OCI-LY1 (cell line): ENCODE data around the gene TSC22D2.
A peak's percentile ranks its signal among the peaks of the same experiment; 100 is the strongest.
"Not testable (repeated sequence)": the region's sequence is repeated elsewhere in the genome, so short reads cannot be mapped to it uniquely, and the experiment has no call there.

Experiments
- H2AFZ ChIP-seq: fragments of 200-600 bp; sonication (generic), shearing (Covaris generic); 2 replicates; pipeline ENCODE4 v1.6.0; 2014; ENCODE audit warnings: antibody characterized with exemption, mild to moderate bottlenecking, low read length
- H3F3A ChIP-seq: fragments of 200-600 bp; sonication (generic), shearing (Covaris generic); 2 replicates; pipeline ENCODE4 v1.6.0; 2014; ENCODE audit warnings: mild to moderate bottlenecking, antibody characterized with exemption, low read length, moderate library complexity; ENCODE audit not compliant: insufficient read depth
- H3K27ac ChIP-seq: fragments of 200-600 bp; sonication (generic); 2 replicates; pipeline ENCODE4 v1.5.1; 2014; ENCODE audit warnings: low read length, mixed run types, mild to moderate bottlenecking, low read depth; ENCODE audit not compliant: poor library complexity, severe bottlenecking
- H3K27me3 ChIP-seq: fragments of 200-600 bp; sonication (generic); 2 replicates; pipeline ENCODE4 v1.6.0; 2014; ENCODE audit warnings: antibody characterized with exemption, mild to moderate bottlenecking, low read length, moderate library complexity; ENCODE audit not compliant: insufficient read depth
- H3K36me3 ChIP-seq: fragments of 200-600 bp; sonication (generic); 2 replicates; pipeline ENCODE4 v1.6.1; 2014; ENCODE audit warnings: mild to moderate bottlenecking, antibody characterized with exemption, low read length, moderate library complexity, mixed read lengths; ENCODE audit not compliant: insufficient read depth
- H3K4me1 ChIP-seq: fragments of 200-600 bp; sonication (generic); 2 replicates; pipeline ENCODE4 v1.5.1; 2014; ENCODE audit warnings: mild to moderate bottlenecking, low read length, moderate library complexity; ENCODE audit not compliant: insufficient read depth, severe bottlenecking
- H3K4me2 ChIP-seq: fragments of 200-600 bp; sonication (generic), shearing (Covaris generic); 2 replicates; pipeline ENCODE4 v1.6.1; 2014; ENCODE audit warnings: low read length
- H3K4me3 ChIP-seq: fragments of 200-600 bp; sonication (generic); 2 replicates; pipeline ENCODE4 v1.5.1; 2014; ENCODE audit warnings: low read length, low read depth, mild to moderate bottlenecking, mixed read lengths; ENCODE audit not compliant: poor library complexity, severe bottlenecking
- H3K79me2 ChIP-seq: fragments of 200-600 bp; shearing (Covaris generic); 2 replicates; pipeline ENCODE4 v1.6.1; 2016; ENCODE audit warnings: mixed run types, low read length, mixed read lengths; ENCODE audit not compliant: insufficient read depth
- H3K9ac ChIP-seq: fragments of 200-600 bp; sonication (generic), shearing (Covaris generic); 2 replicates; pipeline ENCODE4 v1.6.1; 2014; ENCODE audit warnings: mild to moderate bottlenecking, low read length, mixed read lengths
- H3K9me2 ChIP-seq: fragments of 200-600 bp; sonication (generic), shearing (Covaris generic); 2 replicates; pipeline ENCODE4 v1.6.1; 2014; ENCODE audit warnings: low read depth, mild to moderate bottlenecking, low read length, mixed read lengths
- H3K9me3 ChIP-seq: fragments of 200-600 bp; shearing (Covaris generic); 2 replicates; pipeline ENCODE4 v1.6.1; 2014; ENCODE audit warnings: low read length, mixed read lengths
- H4K20me1 ChIP-seq: fragments of 200-600 bp; sonication (generic), shearing (Covaris generic); 2 replicates; pipeline ENCODE4 v1.6.0; 2016; ENCODE audit warnings: mild to moderate bottlenecking, low read length; ENCODE audit not compliant: insufficient read depth
- CTCF ChIP-seq: fragments of 200-600 bp; sonication (generic), shearing (Covaris generic); IDR thresholded peaks from 2 replicates; pipeline ENCODE4 v1.5.1; 2017; ENCODE audit warnings: mild to moderate bottlenecking, antibody characterized with exemption, low read length, moderate library complexity, mixed read lengths
- EZH2 ChIP-seq: fragments of 200-600 bp; sonication (generic), shearing (Covaris generic); IDR thresholded peaks from 2 replicates; pipeline ENCODE4 v1.8.0; 2017; ENCODE audit warnings: borderline replicate concordance, mixed run types, mild to moderate bottlenecking, antibody characterized with exemption, low read length, moderate library complexity, mixed read lengths

Gene TSC22D2

GRCh38 chr3:150495563-150496168 is 87.6 kb downstream of the TSC22D2 start:
- no peaks in the 10 kb centered on the region for H3K79me2 ChIP-seq
- H3K4me3 ChIP-seq: no peak overlapping the region
- no peak overlapping the region for H3K9ac ChIP-seq
- no peaks in the 10 kb centered on the region; the same call in 1 of the 2 replicates for H3K36me3 ChIP-seq
- H3K9me2 ChIP-seq: no peaks in the 10 kb centered on the region
- TF ChIP-seq EZH2 (no peak), CTCF (peak; percentile 94)
- H3K27ac ChIP-seq: no peak overlapping the region
- no peaks in the 10 kb centered on the region for H3K9me3 ChIP-seq
- H3K4me1 ChIP-seq: no peaks in the 10 kb centered on the region
- no peak overlapping the region for H2AFZ ChIP-seq
- no peaks in the 10 kb centered on the region for H3K27me3 ChIP-seq
- H4K20me1 ChIP-seq: no peaks in the 10 kb centered on the region
- no peaks in the 10 kb centered on the region for H3F3A ChIP-seq
- no peak overlapping the region for H3K4me2 ChIP-seq

- Histone ChIP-seq H4K20me1 (no peaks in the 10 kb centered on the region), H2AFZ (no peak overlapping the region)
Observed at GRCh38 chr3:150497956-150498355, 89.9 kb downstream of the TSC22D2 start.

GRCh38 chr3:150500960-150501359 is 92.9 kb downstream of the TSC22D2 start:
- not testable (repeated sequence) for H3F3A ChIP-seq, H3K27ac ChIP-seq, H3K4me2 ChIP-seq, H3K4me3 ChIP-seq, H3K9me2 ChIP-seq, H4K20me1 ChIP-seq, H3K9ac ChIP-seq, H3K9me3 ChIP-seq, H3K36me3 ChIP-seq, H3K4me1 ChIP-seq, H2AFZ ChIP-seq, H3K79me2 ChIP-seq, H3K27me3 ChIP-seq

More at GRCh38 chr3:150497956-150498355, 89.9 kb downstream of the TSC22D2 start:
- no peak overlapping the region for H3K27ac ChIP-seq
- H3K9me3 ChIP-seq: no peaks in the 10 kb centered on the region
- H3K4me3 ChIP-seq: no peak overlapping the region
- H3F3A ChIP-seq: no peaks in the 10 kb centered on the region
- H3K36me3 ChIP-seq: no peaks in the 10 kb centered on the region; the same call in 1 of the 2 replicates
- H3K27me3 ChIP-seq: no peaks in the 10 kb centered on the region
- no peaks in the 10 kb centered on the region for H3K79me2 ChIP-seq
- no peak overlapping the region for H3K4me2 ChIP-seq
- H3K9me2 ChIP-seq: no peaks in the 10 kb centered on the region
- no peak for TF ChIP-seq CTCF
- no peak for TF ChIP-seq EZH2
- H3K4me1 ChIP-seq: no peaks in the 10 kb centered on the region
- no peak overlapping the region for H3K9ac ChIP-seq

GRCh38 chr3:150503402-150504099 is 95.5 kb downstream of the TSC22D2 start:
- Histone ChIP-seq H3K4me3 (no peak overlapping the region), H2AFZ (no peak overlapping the region), H3K9me3 (no peaks in the 10 kb centered on the region), H3K36me3 (no peaks in the 10 kb centered on the region; the same call in 1 of the 2 replicates), H3K27me3 (no peaks in the 10 kb centered on the region), H3K9ac (no peak overlapping the region), H4K20me1 (no peaks in the 10 kb centered on the region), H3K4me2 (no peak overlapping the region), H3K9me2 (no peaks in the 10 kb centered on the region), H3K4me1 (no peaks in the 10 kb centered on the region), H3F3A (no peaks in the 10 kb centered on the region), H3K27ac (no peak overlapping the region), H3K79me2 (no peaks in the 10 kb centered on the region)
- TF ChIP-seq CTCF (no peak; the same call in 1 of the 2 replicates), EZH2 (no peak)
